SH-SY5Y (cell line): ENCODE results near the gene NFIA.

ENCODE experiments used
- GATA2 ChIP-seq: IDR thresholded peaks from 2 replicates; pipeline ENCODE4 v1.6.1; 2011; ENCODE audit warnings: mild to moderate bottlenecking, low read depth, low read length
- GATA3 ChIP-seq: IDR thresholded peaks from 2 replicates; pipeline ENCODE4 v1.6.1; 2011; ENCODE audit warnings: low read depth, mild to moderate bottlenecking, low read length, moderate library complexity

GRCh38 chr1:61225478-61225877, 143.1 kb downstream of the NFIA start:
- TF ChIP-seq GATA3 (no peak), GATA2 (no peak)
